ENCODE data around the gene MPZL1. TPM values are rescaled to one million over a fixed set of nuclear protein-coding genes. Genes with fewer than 3 reads are reported as not detected.
"Not testable (repeated sequence)": the region's sequence is repeated elsewhere in the genome, so short reads cannot be mapped to it uniquely, and the experiment has no call there.

Gene MPZL1
- total RNA-seq, 1 donor from 2014 or later: 85.2 TPM

GRCh38 chr1:167737169-167737568 is 15.4 kb downstream of the MPZL1 start:
- no peak for TF ChIP-seq CTCF (IDR thresholded peaks at IDR 0.05)
- Histone ChIP-seq H3K9me3 (no peaks in the 10 kb centered on the region), H3K36me3 (no peaks in the 10 kb centered on the region), H3K4me1 (no peaks in the 10 kb centered on the region), H3K27me3 (no peaks in the 10 kb centered on the region), H3K4me3 (no peak overlapping the region), H3K27ac (no peak overlapping the region)
- intact Hi-C loops (cut with DNase I): no loop called here
- no peak for DNase-seq
- ATAC-seq: no peak

DNA sequence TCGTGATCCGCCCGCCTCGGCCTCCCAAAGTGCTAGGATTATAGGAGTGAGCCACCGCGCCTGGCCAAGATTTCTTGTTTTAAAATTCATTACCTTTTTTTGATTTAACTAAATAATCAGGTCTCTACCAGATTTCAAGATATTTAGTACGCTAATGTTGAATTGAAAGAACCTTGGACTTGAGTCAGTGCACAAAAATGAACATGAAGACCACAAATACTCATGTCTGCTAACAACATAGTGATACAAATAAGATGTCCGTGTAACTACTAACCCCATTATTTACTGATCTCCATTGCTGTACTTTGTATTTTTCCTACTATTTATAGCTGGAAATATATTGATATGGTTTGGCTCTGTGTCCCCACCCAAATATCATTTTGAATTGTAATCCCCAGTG is 16.4 kb downstream of the MPZL1 start:
- intact Hi-C loops (cut with DNase I): no loop called here
- Histone ChIP-seq H3K27me3 (no peaks in the 10 kb centered on the region), H3K9me3 (no peaks in the 10 kb centered on the region), H3K36me3 (no peaks in the 10 kb centered on the region), H3K4me1 (peaks cover 4% of the 10 kb centered on the region), H3K4me3 (no peak overlapping the region), H3K27ac (no peak overlapping the region)
- no peak for ATAC-seq
- TF ChIP-seq CTCF (IDR thresholded peaks at IDR 0.05): no peak
- no peak for DNase-seq

DNA sequence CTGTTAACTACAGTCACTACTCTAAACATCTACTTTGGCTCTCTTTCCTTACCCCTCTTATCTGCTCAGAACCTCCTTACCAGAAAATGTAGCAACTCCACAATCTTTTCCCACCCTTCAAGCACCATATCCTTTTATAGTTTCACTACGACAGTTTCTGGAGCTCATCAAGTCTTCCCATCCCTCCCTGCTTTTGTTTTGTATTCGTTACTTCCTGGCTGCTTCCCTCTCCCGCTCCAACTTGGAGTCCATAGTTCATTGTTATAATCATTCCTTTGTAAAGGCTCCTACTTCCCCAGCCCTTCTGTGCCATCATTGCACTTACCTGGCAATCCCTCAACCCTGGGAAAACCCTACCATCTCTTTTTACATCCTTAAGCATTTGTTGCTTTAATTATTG is 18.0 kb downstream of the MPZL1 start:
- Histone ChIP-seq H3K4me1 (peaks cover 4% of the 10 kb centered on the region), H3K36me3 (no peaks in the 10 kb centered on the region), H3K27ac (no peak overlapping the region), H3K27me3 (no peaks in the 10 kb centered on the region), H3K4me3 (no peak overlapping the region), H3K9me3 (no peaks in the 10 kb centered on the region)
- intact Hi-C loops (cut with DNase I): no loop called here
- ATAC-seq (no peak), DNase-seq (no peak)
- no peak for TF ChIP-seq CTCF (IDR thresholded peaks at IDR 0.05)

DNA sequence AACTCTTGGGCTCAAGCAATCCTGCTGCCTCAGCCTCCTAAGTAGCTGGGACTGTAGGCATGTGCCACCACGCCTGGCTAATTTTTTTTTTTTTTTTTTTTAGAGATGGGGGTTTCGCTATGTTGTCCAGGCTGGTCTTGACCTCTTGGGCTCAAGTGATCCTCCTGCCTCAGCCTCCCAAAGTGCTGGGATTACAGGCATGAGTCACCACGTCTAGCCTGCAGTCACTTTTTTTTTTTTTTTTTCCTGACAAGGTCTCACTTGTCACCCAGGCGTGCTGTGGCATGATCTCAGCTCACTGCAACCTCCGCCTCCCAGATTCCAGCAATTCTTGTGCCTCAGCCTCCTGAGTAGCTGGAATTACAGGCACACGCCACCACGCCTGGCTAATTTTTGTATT is 19.3 kb downstream of the MPZL1 start:
- H3K27ac ChIP-seq, ATAC-seq, H3K4me1 ChIP-seq: not testable (repeated sequence)

GRCh38 chr1:167742392-167743057 is 20.7 kb downstream of the MPZL1 start:
- H3K27ac ChIP-seq, DNase-seq, H3K27me3 ChIP-seq: not testable (repeated sequence)

More for the DNA sequence above, 19.3 kb downstream of the MPZL1 start:
- H3K9me3 ChIP-seq; DNase-seq; H3K36me3 ChIP-seq; H3K4me3 ChIP-seq; intact Hi-C loops (cut with DNase I); H3K27me3 ChIP-seq: not testable (repeated sequence)

DNA sequence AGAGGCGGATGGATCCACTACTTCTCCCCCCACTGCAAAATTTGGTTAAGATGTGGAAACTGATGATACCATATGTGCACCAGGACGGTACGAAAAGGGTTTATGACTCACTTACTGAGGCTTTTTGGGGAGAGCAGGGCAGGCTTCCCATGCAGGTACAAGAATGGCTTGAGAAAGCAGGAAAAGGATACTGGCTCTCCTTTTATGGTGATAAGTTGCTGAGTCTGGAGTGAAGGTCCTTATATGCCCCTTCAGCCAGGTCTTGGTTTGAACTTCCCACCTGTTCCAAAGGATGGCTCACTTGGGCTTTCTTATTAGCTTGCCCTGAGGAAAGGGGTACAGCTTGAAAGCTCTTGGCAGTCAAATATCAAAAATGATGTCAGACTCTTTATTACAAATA is 23.1 kb downstream of the MPZL1 start:
- H3K9me3 ChIP-seq: no peaks in the 10 kb centered on the region
- ATAC-seq: no peak
- H3K36me3 ChIP-seq: no peaks in the 10 kb centered on the region
- H3K27ac ChIP-seq: no peak overlapping the region
- peaks cover 4% of the 10 kb centered on the region for H3K4me1 ChIP-seq
- H3K27me3 ChIP-seq: no peaks in the 10 kb centered on the region
- DNase-seq: no peak
- intact Hi-C loops (cut with DNase I): no loop called here
- TF ChIP-seq CTCF (IDR thresholded peaks at IDR 0.05): no peak
- H3K4me3 ChIP-seq: no peak overlapping the region

More at GRCh38 chr1:167742392-167743057, 20.7 kb downstream of the MPZL1 start:
- H3K9me3 ChIP-seq; intact Hi-C loops (cut with DNase I); H3K4me1 ChIP-seq; ATAC-seq; H3K4me3 ChIP-seq; H3K36me3 ChIP-seq: not testable (repeated sequence)

Measured in upper lobe of right lung (tissue), 1 donor.